ENCODE measurements around the gene MDP1. TPM values are rescaled to one million over a fixed set of nuclear protein-coding genes. Genes with fewer than 3 reads are reported as not detected.

Gene MDP1
- polyA plus RNA-seq, 1 of the 3 experiments (the other 2 are of a cell fraction), result 36.7 TPM

GRCh38 chr14:24259282-24260025 is 43.6 kb upstream of the MDP1 start:
- Histone ChIP-seq H3K4me1 (ENCODE audit: control insufficient read depth in 1 of 2, insufficient read depth in 2 of 2, low read depth in 1 of 2, low read length in 1 of 2) (peaks cover 0 to 3% of the 10 kb centered on the region in 2 experiments; a peak in 1 of 4 replicates), H3K79me2 (ENCODE audit: insufficient read depth) (no peaks in the 10 kb centered on the region), H2AFZ (ENCODE audit: low read depth) (no peak overlapping the region), H3K9ac (no peak overlapping the region), H4K20me1 (ENCODE audit: insufficient read depth) (no peaks in the 10 kb centered on the region), H3K9me3 (no peaks in the 10 kb centered on the region), H3K4me3 (ENCODE audit: low read depth in 2 of 2, low read length in 1 of 2) (no peak overlapping the region), H3F3A (replicated peaks; ENCODE audit: insufficient read depth) (peaks cover 5% of the 10 kb centered on the region), H3K27ac (ENCODE audit: low read depth in 2 of 2, low read length in 1 of 2) (no peak overlapping the region), H3K27me3 (ENCODE audit: insufficient read depth) (no peaks in the 10 kb centered on the region), H3K4me2 (no peak overlapping the region), H3K36me3 (replicated peaks in 1 of 2; ENCODE audit: control insufficient read depth in 1 of 2, insufficient read depth in 2 of 2, low read length in 1 of 2) (peaks cover 0 to 3% of the 10 kb centered on the region in 2 experiments), H3K9me2 (no peaks in the 10 kb centered on the region)
- POLR2A ChIA-PET, result no interaction called here
- WGBS (ENCODE audit: low lambda C conversion rate), result 87% methylated on average over 13 of the region's 16 CpGs
- no peak for DNase-seq
- TF ChIP-seq NFIC (IDR thresholded peaks at IDR 0.05; ENCODE audit: borderline replicate concordance) (peak; percentile 42), EP300 (IDR thresholded peaks at IDR 0.05; ENCODE audit: borderline replicate concordance in 1 of 2, low read depth in 1 of 2, low read length in 1 of 2) (no peak), MEF2A (IDR thresholded peaks at IDR 0.05; ENCODE audit: borderline replicate concordance, low read depth) (no peak), SMC3 (IDR thresholded peaks at IDR 0.05; ENCODE audit: low read depth, low read length) (no peak), JUND (IDR thresholded peaks at IDR 0.05) (no peak)
- CTCF ChIA-PET, result interaction anchor here (0.7 to 3.9 kb wide), 4 partner anchors 9 to 43 kb away, joined by 3 to 15 read pairs (median 3); partner anchors contain the start of genes MDP1, RABGGTA and TINF2

GRCh38 chr14:24258548-24259265 is 42.8 kb upstream of the MDP1 start:
- no peak for TF ChIP-seq ELF1 (IDR thresholded peaks at IDR 0.05)
- no peak for TF ChIP-seq FOXM1 (IDR thresholded peaks at IDR 0.05; ENCODE audit: low read depth)
- no peak for TF ChIP-seq NRF1 (IDR thresholded peaks at IDR 0.05; ENCODE audit: low read depth, low read length)
- TF ChIP-seq FOXJ3 (CRISPR knock-in tag; IDR thresholded peaks at IDR 0.05), result no peak
- WGBS (ENCODE audit: low lambda C conversion rate), result 93% methylated on average over 18 of the region's 18 CpGs
- DNase-seq, result no peak

GRCh38 chr14:24258119-24258518 is 42.3 kb upstream of the MDP1 start:
- ChIA-PET CTCF (interaction anchor here (1.0 to 4.0 kb wide), 5 partner anchors 16 to 75 kb away, joined by 3 to 15 read pairs (median 6); partner anchors contain the start of genes CIDEB, MDP1 and TINF2), POLR2A (no interaction called here)
- Histone ChIP-seq H3K9ac (no peak overlapping the region), H3K27me3 (ENCODE audit: insufficient read depth) (no peaks in the 10 kb centered on the region), H2AFZ (ENCODE audit: low read depth) (no peak overlapping the region), H3K9me2 (no peaks in the 10 kb centered on the region), H3K9me3 (no peaks in the 10 kb centered on the region), H4K20me1 (ENCODE audit: insufficient read depth) (no peaks in the 10 kb centered on the region), H3K4me3 (ENCODE audit: low read depth in 2 of 2, low read length in 1 of 2) (no peak overlapping the region), H3F3A (replicated peaks; ENCODE audit: insufficient read depth) (peaks cover 5% of the 10 kb centered on the region), H3K27ac (ENCODE audit: low read depth in 2 of 2, low read length in 1 of 2) (no peak overlapping the region), H3K4me1 (ENCODE audit: control insufficient read depth in 1 of 2, insufficient read depth in 2 of 2, low read depth in 1 of 2, low read length in 1 of 2) (peaks cover 0 to 3% of the 10 kb centered on the region in 2 experiments; a peak in 1 of 4 replicates), H3K36me3 (replicated peaks in 1 of 2; ENCODE audit: control insufficient read depth in 1 of 2, insufficient read depth in 2 of 2, low read length in 1 of 2) (peaks cover 0 to 3% of the 10 kb centered on the region in 2 experiments), H3K4me2 (no peak overlapping the region), H3K79me2 (ENCODE audit: insufficient read depth) (no peaks in the 10 kb centered on the region)
- 84% methylated on average over 6 of the region's 9 CpGs for WGBS (ENCODE audit: low lambda C conversion rate)
- no peak for DNase-seq
- TF ChIP-seq MXI1 (IDR thresholded peaks at IDR 0.05; ENCODE audit: low read depth, low read length) (no peak), RCOR1 (IDR thresholded peaks at IDR 0.05; ENCODE audit: low read length) (no peak), CHD2 (IDR thresholded peaks at IDR 0.05; ENCODE audit: low read length, partially characterized antibody) (no peak), SMC3 (IDR thresholded peaks at IDR 0.05; ENCODE audit: low read depth, low read length) (no peak), GABPA (IDR thresholded peaks at IDR 0.05; ENCODE audit: low read depth) (no peak), NFIC (IDR thresholded peaks at IDR 0.05; ENCODE audit: borderline replicate concordance) (no peak), RAD21 (IDR thresholded peaks at IDR 0.05; ENCODE audit: low read length) (no peak), SIN3A (IDR thresholded peaks at IDR 0.05; ENCODE audit: borderline replicate concordance, low read depth, low read length) (no peak), FOXJ3 (CRISPR knock-in tag; IDR thresholded peaks at IDR 0.05) (no peak), JUND (IDR thresholded peaks at IDR 0.05) (no peak), TEAD4 (IDR thresholded peaks at IDR 0.05; ENCODE audit: borderline replicate concordance, insufficient read depth) (no peak), MEF2A (IDR thresholded peaks at IDR 0.05; ENCODE audit: borderline replicate concordance, low read depth) (no peak), POLR2AphosphoS5 (IDR thresholded peaks at IDR 0.05; ENCODE audit: low read depth, low read length) (no peak), TCF12 (IDR thresholded peaks at IDR 0.05) (no peak), RFX5 (IDR thresholded peaks at IDR 0.05; ENCODE audit: low read length) (no peak), ELF1 (IDR thresholded peaks at IDR 0.05) (no peak), TAF1 (IDR thresholded peaks at IDR 0.05; ENCODE audit: borderline replicate concordance, low read depth, low read length) (no peak)

More at GRCh38 chr14:24258548-24259265, 42.8 kb upstream of the MDP1 start:
- H3K4me1 ChIP-seq (ENCODE audit: control insufficient read depth in 1 of 2, insufficient read depth in 2 of 2, low read depth in 1 of 2, low read length in 1 of 2), result peaks cover 0 to 3% of the 10 kb centered on the region in 2 experiments; a peak in 1 of 4 replicates
- ChIA-PET CTCF (interaction anchor here (0.6 to 4.0 kb wide), 6 partner anchors 10 to 265 kb away, joined by 3 to 15 read pairs (median 4); partner anchors contain the start of genes CIDEB, MDP1 and TINF2), POLR2A (no interaction called here)
- H3K4me2 ChIP-seq, result no peak overlapping the region
- H3K36me3 ChIP-seq (replicated peaks in 1 of 2; ENCODE audit: control insufficient read depth in 1 of 2, insufficient read depth in 2 of 2, low read length in 1 of 2), result peaks cover 0 to 3% of the 10 kb centered on the region in 2 experiments
- no peak overlapping the region for H2AFZ ChIP-seq (ENCODE audit: low read depth)
- H3F3A ChIP-seq (replicated peaks; ENCODE audit: insufficient read depth), result peaks cover 5% of the 10 kb centered on the region
- no peaks in the 10 kb centered on the region for H3K27me3 ChIP-seq (ENCODE audit: insufficient read depth)
- no peaks in the 10 kb centered on the region for H3K9me3 ChIP-seq
- no peak overlapping the region for H3K27ac ChIP-seq (ENCODE audit: low read depth in 2 of 2, low read length in 1 of 2)
- no peaks in the 10 kb centered on the region for H3K79me2 ChIP-seq (ENCODE audit: insufficient read depth)
- no peak overlapping the region for H3K9ac ChIP-seq
- H3K9me2 ChIP-seq, result no peaks in the 10 kb centered on the region
- H3K4me3 ChIP-seq (ENCODE audit: low read depth in 2 of 2, low read length in 1 of 2), result no peak overlapping the region
- H4K20me1 ChIP-seq (ENCODE audit: insufficient read depth), result no peaks in the 10 kb centered on the region

All from SK-N-SH (cell line).